K562 (cell line): ENCODE results near the gene LMLN. TPM values are rescaled to one million over a fixed set of nuclear protein-coding genes. Genes with fewer than 3 reads are reported as not detected.
A peak's percentile ranks its signal among the peaks of the same experiment; 100 is the strongest.

Experiments
- ASH1L ChIP-seq: fragments of 450-650 bp; IDR thresholded peaks from 2 replicates; pipeline ENCODE4 v1.6.1; 2018; ENCODE audit warnings: borderline replicate concordance, mild to moderate bottlenecking, low read depth; ENCODE audit not compliant: partially characterized antibody
- CCAR2 ChIP-seq: fragments of 200-400 bp; formaldehyde crosslinking; IDR thresholded peaks from 2 replicates; pipeline ENCODE4 v1.6.1; 2017; ENCODE audit warnings: mild to moderate bottlenecking, low read depth, low read length
- CHD4 ChIP-seq: fragments of 200-600 bp; sonication (generic); IDR thresholded peaks from 3 replicates; pipeline ENCODE4 v1.6.1; 2012; ENCODE audit warnings: low read depth, mild to moderate bottlenecking, mixed read lengths, low read length, inconsistent platforms; ENCODE audit not compliant: insufficient read depth, insufficient replicate concordance, poor library complexity, severe bottlenecking
- ELF2 ChIP-seq: fragments of 250-450 bp; sonication (Bioruptor Pico); IDR thresholded peaks from 2 replicates; pipeline ENCODE4 v1.5.0; 2021; ENCODE audit warnings: mild to moderate bottlenecking
- GATA2 ChIP-seq: sonication (generic); formaldehyde crosslinking; IDR thresholded peaks from 2 replicates; pipeline ENCODE4 v1.4.0; 2020; ENCODE audit warnings: mild to moderate bottlenecking, missing genetic modification reagents
- GTF2A2 ChIP-seq: IDR thresholded peaks from 2 replicates; pipeline ENCODE4 v1.6.1; 2016; ENCODE audit warnings: mild to moderate bottlenecking, missing genetic modification characterization, missing compliant biosample characterization
- HCFC1 ChIP-seq: IDR thresholded peaks from 2 replicates; pipeline ENCODE4 v1.6.1; 2012; ENCODE audit warnings: low read depth, low read length, improper control_type of control experiment
- HNRNPL ChIP-seq: fragments of 200-400 bp; formaldehyde crosslinking; IDR thresholded peaks from 2 replicates; pipeline ENCODE4 v1.6.1; 2017; ENCODE audit warnings: low read depth, mild to moderate bottlenecking, low read length
- MAZ ChIP-seq, 2 experiments: fragments of 450-650 bp in 1 of 2; sonication (generic) in 1 of 2; formaldehyde crosslinking; IDR thresholded peaks in 1 of 2; conservative IDR thresholded peaks in 1 of 2; 2 replicates each; pipeline versions ENCODE4 v1.4.0 to v1.5.0; 2020; ENCODE audit warnings: mild to moderate bottlenecking in 1 of 2, missing genetic modification reagents in 1 of 2
- PHF20 ChIP-seq: fragments of 450-650 bp; IDR thresholded peaks from 2 replicates; pipeline ENCODE4 v1.6.1; 2018; ENCODE audit not compliant: partially characterized antibody
- POLR2AphosphoS5 ChIP-seq: IDR thresholded peaks from 2 replicates; pipeline ENCODE4 v1.6.1; 2011; ENCODE audit warnings: mild to moderate bottlenecking, low read depth, low read length, moderate library complexity; ENCODE audit not compliant: control insufficient read depth, insufficient read depth
- SMAD3 ChIP-seq: fragments of 450-650 bp; formaldehyde crosslinking; conservative IDR thresholded peaks from 2 replicates; pipeline ENCODE4 v1.4.0; 2020; ENCODE audit warnings: mild to moderate bottlenecking
- SPI1 ChIP-seq: IDR thresholded peaks from 2 replicates; pipeline ENCODE4 v1.6.1; 2011; ENCODE audit warnings: low read depth, low read length, control low read depth, borderline replicate concordance
- TEAD2 ChIP-seq: fragments of 450-650 bp; IDR thresholded peaks from 2 replicates; pipeline ENCODE4 v1.6.1; 2016; ENCODE audit warnings: missing genetic modification characterization, control low read depth, missing compliant biosample characterization
- TOE1 ChIP-seq, 2 experiments: fragments of 450-650 bp in 1 of 2; sonication (generic) in 1 of 2; formaldehyde crosslinking in 1 of 2; IDR thresholded peaks; 2 replicates each; pipeline versions ENCODE4 v1.7.1 to v1.8.0; 2016 to 2022; ENCODE audit warnings: borderline replicate concordance in 2 of 2, mild to moderate bottlenecking in 2 of 2, antibody characterized with exemption in 1 of 2, inconsistent platforms in 1 of 2, low read depth in 1 of 2, missing genetic modification reagents in 1 of 2, moderate library complexity in 1 of 2
- YBX1 ChIP-seq: fragments of 450-650 bp; IDR thresholded peaks from 2 replicates; pipeline ENCODE4 v1.7.1; 2016; ENCODE audit warnings: mild to moderate bottlenecking
- ZNF445 ChIP-seq: fragments of 250-450 bp; sonication (Bioruptor Pico); IDR thresholded peaks from 2 replicates; pipeline ENCODE4 v1.4.0; 2020; ENCODE audit warnings: low read depth, mild to moderate bottlenecking, moderate library complexity
- polyA plus RNA-seq, 8 experiments: library from polyadenylated mRNA; depleted of rRNA in 4 of 8; stranded (reverse) in 5 of 8; unstranded in 3 of 8; fragments of >200 nt; fragmentation: Nextera tagmentation in 2 of 8; fragmentation: Illumina TruSeq in 1 of 8; extraction: Ambion mirVana in 2 of 8; extraction: Trizol in 1 of 8; gene quantifications; 2 replicates each; pipeline versions ENCODE4 v1.2.1 to v1.2.3, GENCODE V29; 2011 to 2014; ENCODE audit warnings: inconsistent platforms in 1 of 8, missing spikeins in 1 of 8
- total RNA-seq, 7 experiments: library from RNA; depleted of rRNA in 6 of 7; stranded (reverse); fragments of >200 nt in 6 of 7; fragmentation: Illumina TruSeq in 2 of 7; extraction: Trizol in 2 of 7; gene quantifications; 2 replicates each; pipeline versions ENCODE4 v1.2.1 to v1.2.3, GENCODE V29; 2011 to 2021; ENCODE audit warnings: low replicate concordance in 1 of 7
- TF ChIP-seq, protein P1 (sequence below): sonication (generic); formaldehyde crosslinking; IDR thresholded peaks from 2 replicates; pipeline ENCODE4 v1.8.0; 2023; ENCODE audit warnings: missing genetic modification reagents, mild to moderate bottlenecking, borderline replicate concordance

LMLN gene
- total and polyA plus RNA-seq, 9 of the 15 experiments (the other 6 are each of a cell fraction or from before 2014, with no cell fraction given): 2.2 to 15.9 (median 6.9) TPM

GRCh38 chr3:198092276-198092675 lies 132.3 kb downstream of the LMLN start (continued):
- TF ChIP-seq CHD4 (no peak), HCFC1 (no peak), YBX1 (no peak), ELF2 (no peak), ASH1L (no peak), HNRNPL (no peak), ZNF445 (CRISPR knock-in tag) (no peak), PHF20 (no peak), POLR2AphosphoS5 (no peak), SMAD3 (no peak), TEAD2 (no peak), SPI1 (no peak), GATA2 (CRISPR knock-in tag) (peak; percentile 52), MAZ (CRISPR knock-in tag; conservative IDR thresholded peaks at IDR 0.05 in 1 of 2, IDR thresholded peaks at IDR 0.05 in 1 of 2) (no peak), GTF2A2 (no peak), CCAR2 (no peak), TOE1 (IDR thresholded peaks at IDR 0.05; ENCODE audit: borderline replicate concordance) (no peak), TOE1 (CRISPR knock-in tag; IDR thresholded peaks at IDR 0.05; ENCODE audit: borderline replicate concordance, low read depth) (no peak)
- TF ChIP-seq, protein P1, sequence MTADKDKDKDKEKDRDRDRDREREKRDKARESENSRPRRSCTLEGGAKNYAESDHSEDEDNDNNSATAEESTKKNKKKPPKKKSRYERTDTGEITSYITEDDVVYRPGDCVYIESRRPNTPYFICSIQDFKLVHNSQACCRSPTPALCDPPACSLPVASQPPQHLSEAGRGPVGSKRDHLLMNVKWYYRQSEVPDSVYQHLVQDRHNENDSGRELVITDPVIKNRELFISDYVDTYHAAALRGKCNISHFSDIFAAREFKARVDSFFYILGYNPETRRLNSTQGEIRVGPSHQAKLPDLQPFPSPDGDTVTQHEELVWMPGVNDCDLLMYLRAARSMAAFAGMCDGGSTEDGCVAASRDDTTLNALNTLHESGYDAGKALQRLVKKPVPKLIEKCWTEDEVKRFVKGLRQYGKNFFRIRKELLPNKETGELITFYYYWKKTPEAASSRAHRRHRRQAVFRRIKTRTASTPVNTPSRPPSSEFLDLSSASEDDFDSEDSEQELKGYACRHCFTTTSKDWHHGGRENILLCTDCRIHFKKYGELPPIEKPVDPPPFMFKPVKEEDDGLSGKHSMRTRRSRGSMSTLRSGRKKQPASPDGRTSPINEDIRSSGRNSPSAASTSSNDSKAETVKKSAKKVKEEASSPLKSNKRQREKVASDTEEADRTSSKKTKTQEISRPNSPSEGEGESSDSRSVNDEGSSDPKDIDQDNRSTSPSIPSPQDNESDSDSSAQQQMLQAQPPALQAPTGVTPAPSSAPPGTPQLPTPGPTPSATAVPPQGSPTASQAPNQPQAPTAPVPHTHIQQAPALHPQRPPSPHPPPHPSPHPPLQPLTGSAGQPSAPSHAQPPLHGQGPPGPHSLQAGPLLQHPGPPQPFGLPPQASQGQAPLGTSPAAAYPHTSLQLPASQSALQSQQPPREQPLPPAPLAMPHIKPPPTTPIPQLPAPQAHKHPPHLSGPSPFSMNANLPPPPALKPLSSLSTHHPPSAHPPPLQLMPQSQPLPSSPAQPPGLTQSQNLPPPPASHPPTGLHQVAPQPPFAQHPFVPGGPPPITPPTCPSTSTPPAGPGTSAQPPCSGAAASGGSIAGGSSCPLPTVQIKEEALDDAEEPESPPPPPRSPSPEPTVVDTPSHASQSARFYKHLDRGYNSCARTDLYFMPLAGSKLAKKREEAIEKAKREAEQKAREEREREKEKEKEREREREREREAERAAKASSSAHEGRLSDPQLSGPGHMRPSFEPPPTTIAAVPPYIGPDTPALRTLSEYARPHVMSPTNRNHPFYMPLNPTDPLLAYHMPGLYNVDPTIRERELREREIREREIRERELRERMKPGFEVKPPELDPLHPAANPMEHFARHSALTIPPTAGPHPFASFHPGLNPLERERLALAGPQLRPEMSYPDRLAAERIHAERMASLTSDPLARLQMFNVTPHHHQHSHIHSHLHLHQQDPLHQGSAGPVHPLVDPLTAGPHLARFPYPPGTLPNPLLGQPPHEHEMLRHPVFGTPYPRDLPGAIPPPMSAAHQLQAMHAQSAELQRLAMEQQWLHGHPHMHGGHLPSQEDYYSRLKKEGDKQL (CRISPR knock-in tag): no peak
